HCT116 (cell line): ENCODE data around the gene CFAP221. TPM values are rescaled to one million over a fixed set of nuclear protein-coding genes. Genes with fewer than 3 reads are reported as not detected.

ENCODE experiments used
- ATAC-seq: fragments of 200-7000 bp; cut with Tn5 transposase; 2 replicates; pipeline ENCODE4 v1.9.1; 2020; ENCODE audit warnings: mild to moderate bottlenecking, moderate library complexity
- BruUV-seq: library from RNA; stranded (reverse); fragments of 400-500 nt; replicated peaks from 2 replicates; lab custom pipeline; 2021; lab: Mats Ljungman, UMichigan
- CTCF ChIA-PET: fragments of 300-600 bp; sonication (Branson Sonifier 250); formaldehyde crosslinking; loops from one replicate; lab custom pipeline; 2021; ENCODE audit warnings: antibody characterized with exemption; lab: Charles Lee
- POLR2A ChIA-PET: fragments of 300-600, 350-600 bp; sonication (Branson Sonifier 250); formaldehyde crosslinking; loops from one replicate; lab custom pipeline; 2021; ENCODE audit warnings: antibody characterized with exemption; lab: Charles Lee
- RAD21 ChIA-PET, 2 experiments: fragments of 300-600 bp; sonication (Branson Sonifier 250); formaldehyde crosslinking; loops; one replicate each; lab custom pipeline; 2023; ENCODE audit warnings: low total read pairs in 2 of 2; ENCODE audit not compliant: uncharacterized antibody in 2 of 2, unreplicated experiment in 2 of 2, low non-redundant PET in 1 of 2; lab: Charles Lee
- DNase-seq: peaks from one replicate; pipeline ENCODE4 v3.0.0-alpha.2; 2010; ENCODE audit warnings: low read depth, low spot score
- H2AFZ ChIP-seq: fragments of 200-600 bp; shearing (Covaris generic), sonication (generic); 2 replicates; pipeline ENCODE4 v1.6.1; 2017; ENCODE audit warnings: low read depth, mixed run types, mixed read lengths, antibody characterized with exemption, low read length; ENCODE audit not compliant: poor library complexity, severe bottlenecking
- H3K27ac ChIP-seq: 2 replicates; pipeline ENCODE4 v1.5.1; 2012; ENCODE audit warnings: low read depth, low read length
- H3K27me3 ChIP-seq: fragments of 200-600 bp; sonication (generic); 2 replicates; pipeline ENCODE4 v1.6.1; 2016; ENCODE audit warnings: mixed run types, low read length, mixed read lengths; ENCODE audit not compliant: insufficient read depth
- H3K36me3 ChIP-seq, 2 experiments: fragments of 200-500 bp in 1 of 2; fragments of 200-600 bp in 1 of 2; sonication (Bioruptor generic) in 1 of 2; sonication (generic) in 1 of 2; 2 replicates each; pipeline versions ENCODE4 v1.5.1 to v1.6.1; 2014 to 2016; ENCODE audit warnings: low read length in 2 of 2, inconsistent platforms in 1 of 2, mixed read lengths in 1 of 2, mixed run types in 1 of 2; ENCODE audit not compliant: insufficient read depth in 2 of 2, control insufficient read depth in 1 of 2
- H3K4me1 ChIP-seq, 2 experiments: fragments of 200-600 bp in 1 of 2; sonication (generic) in 1 of 2; 2 replicates each; pipeline versions ENCODE4 v1.5.1 to v1.6.1; 2012 to 2017; ENCODE audit warnings: low read length in 2 of 2, inconsistent platforms in 1 of 2, mild to moderate bottlenecking in 1 of 2, mixed read lengths in 1 of 2, mixed run types in 1 of 2, moderate library complexity in 1 of 2; ENCODE audit not compliant: insufficient read depth in 2 of 2, control insufficient read depth in 1 of 2
- H3K4me2 ChIP-seq: fragments of 200-600 bp; sonication (generic); 2 replicates; pipeline ENCODE4 v1.6.1; 2017; ENCODE audit warnings: mixed run types, low read length, mixed read lengths
- H3K4me3 ChIP-seq, 2 experiments: fragments of 200-600 bp in 1 of 2; sonication (generic) in 1 of 2; replicated peaks in 1 of 2; 2 replicates each; pipeline ENCODE4 v1.5.1; 2011 to 2016; ENCODE audit warnings: low read length in 2 of 2, control low read depth in 1 of 2, low read depth in 1 of 2, mild to moderate bottlenecking in 1 of 2, mixed read lengths in 1 of 2, mixed run types in 1 of 2
- H3K79me2 ChIP-seq: fragments of 200-600 bp; sonication (generic); 2 replicates; pipeline ENCODE4 v1.6.1; 2017; ENCODE audit warnings: mild to moderate bottlenecking, mixed run types, low read length, moderate library complexity, mixed read lengths; ENCODE audit not compliant: insufficient read depth
- H3K9ac ChIP-seq: fragments of 200-600 bp; sonication (generic); 2 replicates; pipeline ENCODE4 v1.6.1; 2016; ENCODE audit warnings: low read length, mixed read lengths
- H3K9me2 ChIP-seq: fragments of 200-600 bp; sonication (generic), shearing (Covaris generic); 2 replicates; pipeline ENCODE4 v1.6.1; 2017; ENCODE audit warnings: mixed run types, mild to moderate bottlenecking, moderate library complexity; ENCODE audit not compliant: insufficient read depth
- H3K9me3 ChIP-seq, 2 experiments: fragments of 200-500 bp in 1 of 2; fragments of 200-600 bp in 1 of 2; sonication (Bioruptor generic) in 1 of 2; sonication (generic) in 1 of 2; 2 replicates each; pipeline ENCODE4 v1.6.1; 2014 to 2017; ENCODE audit warnings: low read length in 2 of 2, mixed read lengths in 2 of 2, inconsistent platforms in 1 of 2, low read depth in 1 of 2, mild to moderate bottlenecking in 1 of 2, mixed run types in 1 of 2, moderate library complexity in 1 of 2; ENCODE audit not compliant: control insufficient read depth in 1 of 2, insufficient read depth in 1 of 2
- H4K20me1 ChIP-seq: fragments of 200-600 bp; sonication (generic), shearing (Covaris generic); 2 replicates; pipeline ENCODE4 v1.6.1; 2017; ENCODE audit warnings: mixed run types, mild to moderate bottlenecking, moderate library complexity; ENCODE audit not compliant: insufficient read depth
- CBX3 ChIP-seq: IDR thresholded peaks from 2 replicates; pipeline ENCODE4 v1.6.1; 2012; ENCODE audit warnings: low read depth
- CEBPB ChIP-seq: IDR thresholded peaks from 2 replicates; pipeline ENCODE4 v1.6.1; 2012; ENCODE audit warnings: low read depth
- EGR1 ChIP-seq: IDR thresholded peaks from 2 replicates; pipeline ENCODE4 v1.6.1; 2012; ENCODE audit warnings: low read depth
- EZH2 ChIP-seq: fragments of 200-600 bp; sonication (generic); IDR thresholded peaks from 2 replicates; pipeline ENCODE4 v1.6.1; 2017; ENCODE audit warnings: antibody characterized with exemption, mixed run types
- EZH2phosphoT487 ChIP-seq: fragments of 200-600 bp; IDR thresholded peaks from 2 replicates; pipeline ENCODE4 v1.6.1; 2018; ENCODE audit warnings: antibody characterized with exemption, borderline replicate concordance
- FOSL1 ChIP-seq: IDR thresholded peaks from 2 replicates; pipeline ENCODE4 v1.6.1; 2012; ENCODE audit warnings: low read depth
- JUND ChIP-seq: IDR thresholded peaks from 2 replicates; pipeline ENCODE4 v1.6.1; 2012
- POLR2AphosphoS5 ChIP-seq: IDR thresholded peaks from 2 replicates; pipeline ENCODE4 v1.6.1; 2011; ENCODE audit warnings: mild to moderate bottlenecking, low read depth, low read length, moderate library complexity
- RAD21 ChIP-seq: IDR thresholded peaks from 2 replicates; pipeline ENCODE4 v1.6.1; 2012; ENCODE audit warnings: low read depth, mild to moderate bottlenecking
- SIN3A ChIP-seq: IDR thresholded peaks from 2 replicates; pipeline ENCODE4 v1.6.1; 2012; ENCODE audit warnings: low read depth
- SP1 ChIP-seq: IDR thresholded peaks from 2 replicates; pipeline ENCODE4 v1.6.1; 2012; ENCODE audit warnings: low read depth
- TCF7L2 ChIP-seq: IDR thresholded peaks from 2 replicates; pipeline ENCODE4 v1.7.0; 2011; ENCODE audit warnings: borderline replicate concordance, inconsistent platforms; ENCODE audit not compliant: insufficient read depth, insufficient read length; ENCODE audit errors: extremely low read depth
- YY1 ChIP-seq: IDR thresholded peaks from 2 replicates; pipeline ENCODE4 v1.6.1; 2011; ENCODE audit warnings: low read length, low read depth, moderate library complexity, mild to moderate bottlenecking; ENCODE audit not compliant: insufficient replicate concordance; ENCODE audit errors: extremely low read depth
- ZNF274 ChIP-seq: fragments of 200-500 bp; sonication (Bioruptor generic); IDR thresholded peaks from 2 replicates; pipeline ENCODE4 v1.6.1; 2014; ENCODE audit warnings: mild to moderate bottlenecking, low read depth, low read length, inconsistent platforms
- intact Hi-C: fragments of 100-400 bp; cut with micrococcal nuclease; formaldehyde crosslinking; loops from 2 replicates; pipeline ENCODE4 v1.10.0; 2022
- total RNA-seq: library from RNA; stranded (reverse); gene quantifications from one replicate; pipeline ENCODE4 v1.2.1, GENCODE V29; 2021; ENCODE audit not compliant: unreplicated experiment
- TF ChIP-seq, protein P1 (sequence below), 3 experiments: fragments of 200-600 bp in 1 of 3; sonication (generic) in 1 of 3; IDR thresholded peaks in 2 of 3; conservative IDR thresholded peaks in 1 of 3; 2 replicates each; pipeline ENCODE4 v1.5.1; 2012 to 2017; ENCODE audit warnings: low read depth in 2 of 3, low read length in 2 of 3, antibody characterized with exemption in 1 of 3, borderline replicate concordance in 1 of 3, control low read depth in 1 of 3, mild to moderate bottlenecking in 1 of 3, mixed read lengths in 1 of 3, mixed run types in 1 of 3, moderate library complexity in 1 of 3; ENCODE audit not compliant: insufficient read depth in 1 of 3
- TF ChIP-seq, protein P2 (sequence below): IDR thresholded peaks from 2 replicates; pipeline ENCODE4 v1.6.1; 2012; ENCODE audit warnings: low read depth
- TF ChIP-seq, protein P3 (sequence below): IDR thresholded peaks from 2 replicates; pipeline ENCODE4 v1.6.1; 2012

The CFAP221 gene
- total RNA-seq, 1 experiment from 2014 or later, result 0.96 TPM

DNA sequence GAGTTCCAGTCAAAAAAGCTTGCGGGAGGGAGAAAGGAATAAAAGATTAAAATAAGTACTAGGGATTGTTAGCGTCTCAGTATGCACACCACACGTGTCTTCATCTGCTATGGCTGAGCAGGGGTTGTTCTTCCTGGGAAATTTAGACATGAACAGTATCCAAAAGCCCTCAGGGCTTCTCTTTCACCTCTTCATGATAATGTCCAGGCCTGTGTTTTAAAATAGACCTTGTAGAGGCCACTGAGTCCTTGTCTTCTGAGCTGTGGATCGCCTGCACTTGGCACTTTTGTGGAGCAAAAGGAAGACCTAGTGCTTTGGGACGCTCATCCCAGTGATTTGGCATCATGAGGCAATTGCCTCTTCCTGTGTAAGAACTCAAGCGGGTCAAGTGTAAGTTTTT lies 52.4 kb downstream of the CFAP221 start:
- Histone ChIP-seq H3K27ac (no peak overlapping the region), H3K9ac (no peak overlapping the region), H2AFZ (no peak overlapping the region), H3K79me2 (no peaks in the 10 kb centered on the region), H3K9me3 (no peaks in the 10 kb centered on the region), H3K9me2 (no peaks in the 10 kb centered on the region), H3K27me3 (no peaks in the 10 kb centered on the region), H3K4me1 (no peaks in the 10 kb centered on the region), H3K4me3 (no peak overlapping the region), H3K4me2 (no peak overlapping the region), H3K36me3 (no peaks in the 10 kb centered on the region), H4K20me1 (no peaks in the 10 kb centered on the region)
- ATAC-seq (no peak), DNase-seq (no peak)
- TF ChIP-seq, protein P1, sequence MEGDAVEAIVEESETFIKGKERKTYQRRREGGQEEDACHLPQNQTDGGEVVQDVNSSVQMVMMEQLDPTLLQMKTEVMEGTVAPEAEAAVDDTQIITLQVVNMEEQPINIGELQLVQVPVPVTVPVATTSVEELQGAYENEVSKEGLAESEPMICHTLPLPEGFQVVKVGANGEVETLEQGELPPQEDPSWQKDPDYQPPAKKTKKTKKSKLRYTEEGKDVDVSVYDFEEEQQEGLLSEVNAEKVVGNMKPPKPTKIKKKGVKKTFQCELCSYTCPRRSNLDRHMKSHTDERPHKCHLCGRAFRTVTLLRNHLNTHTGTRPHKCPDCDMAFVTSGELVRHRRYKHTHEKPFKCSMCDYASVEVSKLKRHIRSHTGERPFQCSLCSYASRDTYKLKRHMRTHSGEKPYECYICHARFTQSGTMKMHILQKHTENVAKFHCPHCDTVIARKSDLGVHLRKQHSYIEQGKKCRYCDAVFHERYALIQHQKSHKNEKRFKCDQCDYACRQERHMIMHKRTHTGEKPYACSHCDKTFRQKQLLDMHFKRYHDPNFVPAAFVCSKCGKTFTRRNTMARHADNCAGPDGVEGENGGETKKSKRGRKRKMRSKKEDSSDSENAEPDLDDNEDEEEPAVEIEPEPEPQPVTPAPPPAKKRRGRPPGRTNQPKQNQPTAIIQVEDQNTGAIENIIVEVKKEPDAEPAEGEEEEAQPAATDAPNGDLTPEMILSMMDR (IDR thresholded peaks at IDR 0.05 in 2 of 3, conservative IDR thresholded peaks at IDR 0.05 in 1 of 3; ENCODE audit: borderline replicate concordance in 1 of 3, insufficient read depth in 1 of 3, low read depth in 2 of 3, low read length in 2 of 3), result no peak
- TF ChIP-seq ZNF274, result no peak
- TF ChIP-seq, protein P2, sequence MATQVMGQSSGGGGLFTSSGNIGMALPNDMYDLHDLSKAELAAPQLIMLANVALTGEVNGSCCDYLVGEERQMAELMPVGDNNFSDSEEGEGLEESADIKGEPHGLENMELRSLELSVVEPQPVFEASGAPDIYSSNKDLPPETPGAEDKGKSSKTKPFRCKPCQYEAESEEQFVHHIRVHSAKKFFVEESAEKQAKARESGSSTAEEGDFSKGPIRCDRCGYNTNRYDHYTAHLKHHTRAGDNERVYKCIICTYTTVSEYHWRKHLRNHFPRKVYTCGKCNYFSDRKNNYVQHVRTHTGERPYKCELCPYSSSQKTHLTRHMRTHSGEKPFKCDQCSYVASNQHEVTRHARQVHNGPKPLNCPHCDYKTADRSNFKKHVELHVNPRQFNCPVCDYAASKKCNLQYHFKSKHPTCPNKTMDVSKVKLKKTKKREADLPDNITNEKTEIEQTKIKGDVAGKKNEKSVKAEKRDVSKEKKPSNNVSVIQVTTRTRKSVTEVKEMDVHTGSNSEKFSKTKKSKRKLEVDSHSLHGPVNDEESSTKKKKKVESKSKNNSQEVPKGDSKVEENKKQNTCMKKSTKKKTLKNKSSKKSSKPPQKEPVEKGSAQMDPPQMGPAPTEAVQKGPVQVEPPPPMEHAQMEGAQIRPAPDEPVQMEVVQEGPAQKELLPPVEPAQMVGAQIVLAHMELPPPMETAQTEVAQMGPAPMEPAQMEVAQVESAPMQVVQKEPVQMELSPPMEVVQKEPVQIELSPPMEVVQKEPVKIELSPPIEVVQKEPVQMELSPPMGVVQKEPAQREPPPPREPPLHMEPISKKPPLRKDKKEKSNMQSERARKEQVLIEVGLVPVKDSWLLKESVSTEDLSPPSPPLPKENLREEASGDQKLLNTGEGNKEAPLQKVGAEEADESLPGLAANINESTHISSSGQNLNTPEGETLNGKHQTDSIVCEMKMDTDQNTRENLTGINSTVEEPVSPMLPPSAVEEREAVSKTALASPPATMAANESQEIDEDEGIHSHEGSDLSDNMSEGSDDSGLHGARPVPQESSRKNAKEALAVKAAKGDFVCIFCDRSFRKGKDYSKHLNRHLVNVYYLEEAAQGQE, result no peak
- no peak for TF ChIP-seq YY1
- TF ChIP-seq, protein P3, sequence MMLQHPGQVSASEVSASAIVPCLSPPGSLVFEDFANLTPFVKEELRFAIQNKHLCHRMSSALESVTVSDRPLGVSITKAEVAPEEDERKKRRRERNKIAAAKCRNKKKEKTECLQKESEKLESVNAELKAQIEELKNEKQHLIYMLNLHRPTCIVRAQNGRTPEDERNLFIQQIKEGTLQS, result no peak
- no peak for TF ChIP-seq SIN3A
- TF ChIP-seq TCF7L2, result no peak
- no peak for TF ChIP-seq POLR2AphosphoS5
- TF ChIP-seq FOSL1, result no peak
- TF ChIP-seq EZH2, result no peak
- TF ChIP-seq SP1, result no peak
- no peak for TF ChIP-seq CBX3
- no peak for TF ChIP-seq JUND
- TF ChIP-seq RAD21, result no peak
- no peak for TF ChIP-seq CEBPB
- no peak for TF ChIP-seq EGR1
- TF ChIP-seq EZH2phosphoT487, result no peak
- CTCF ChIA-PET, result no interaction called here
- BruUV-seq, result no TSS peak
- RAD21 ChIA-PET, result no interaction called here
- intact Hi-C loops, result no loop called here
- POLR2A ChIA-PET, result no interaction called here
